ENCODE measurements around the gene C12orf60. TPM values are rescaled to one million over a fixed set of nuclear protein-coding genes. Genes with fewer than 3 reads are reported as not detected.
"Not testable (repeated sequence)": the region's sequence is repeated elsewhere in the genome, so short reads cannot be mapped to it uniquely, and the experiment has no call there.

Gene C12orf60, protein sequence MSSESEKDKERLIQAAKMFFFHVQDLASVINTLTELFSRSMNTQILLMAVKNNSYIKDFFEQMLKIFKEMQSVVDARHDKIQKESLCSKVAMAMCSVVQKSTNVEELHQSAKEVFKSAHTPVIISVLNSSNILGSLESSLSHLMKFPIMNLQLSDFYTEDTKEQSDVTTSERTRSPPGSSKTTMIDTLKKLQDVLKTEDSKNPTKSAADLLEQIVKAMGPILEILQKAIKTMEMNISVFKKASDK
- 1 to 10 TPM in 9 of 12 donors, under 1 TPM in 1, not detected in 2; 0.87 to 2.3 (median 1.3) TPM for polyA plus RNA-seq (ENCODE audit: insufficient read length in 12 of 12)
- long read RNA-seq, donor 1, partial matches to known transcripts = 15 of 241 reads
- long read RNA-seq, donor 1, other reads (novel, unspliced or antisense) = 226 of 241 reads
- long read RNA-seq, donor 2, partial matches to known transcripts = 729 of 783 reads
- long read RNA-seq, donor 2, other reads (novel, unspliced or antisense) = 52 of 783 reads
- long read RNA-seq, donor 3, partial matches to known transcripts = 0 of 1 reads
- long read RNA-seq, donor 3, other reads (novel, unspliced or antisense) = 0 of 1 reads
- long read RNA-seq, donor 4 = 0 reads
- long read RNA-seq, donor 5 = 0 reads
- long read RNA-seq, donor 6 = 0 reads
- long read RNA-seq, donor 7, partial matches to known transcripts = 0 of 1 reads
- long read RNA-seq, donor 7, other reads (novel, unspliced or antisense) = 0 of 1 reads
- long read RNA-seq, donor 8, partial matches to known transcripts = 0 of 1 reads
- long read RNA-seq, donor 8, other reads (novel, unspliced or antisense) = 0 of 1 reads
- long read RNA-seq, donor 9 = 0 reads
- long read RNA-seq, donor 10 = 0 reads
- long read RNA-seq, donor 11, partial matches to known transcripts = 442 of 479 reads
- long read RNA-seq, donor 11, other reads (novel, unspliced or antisense) = 36 of 479 reads

DNA sequence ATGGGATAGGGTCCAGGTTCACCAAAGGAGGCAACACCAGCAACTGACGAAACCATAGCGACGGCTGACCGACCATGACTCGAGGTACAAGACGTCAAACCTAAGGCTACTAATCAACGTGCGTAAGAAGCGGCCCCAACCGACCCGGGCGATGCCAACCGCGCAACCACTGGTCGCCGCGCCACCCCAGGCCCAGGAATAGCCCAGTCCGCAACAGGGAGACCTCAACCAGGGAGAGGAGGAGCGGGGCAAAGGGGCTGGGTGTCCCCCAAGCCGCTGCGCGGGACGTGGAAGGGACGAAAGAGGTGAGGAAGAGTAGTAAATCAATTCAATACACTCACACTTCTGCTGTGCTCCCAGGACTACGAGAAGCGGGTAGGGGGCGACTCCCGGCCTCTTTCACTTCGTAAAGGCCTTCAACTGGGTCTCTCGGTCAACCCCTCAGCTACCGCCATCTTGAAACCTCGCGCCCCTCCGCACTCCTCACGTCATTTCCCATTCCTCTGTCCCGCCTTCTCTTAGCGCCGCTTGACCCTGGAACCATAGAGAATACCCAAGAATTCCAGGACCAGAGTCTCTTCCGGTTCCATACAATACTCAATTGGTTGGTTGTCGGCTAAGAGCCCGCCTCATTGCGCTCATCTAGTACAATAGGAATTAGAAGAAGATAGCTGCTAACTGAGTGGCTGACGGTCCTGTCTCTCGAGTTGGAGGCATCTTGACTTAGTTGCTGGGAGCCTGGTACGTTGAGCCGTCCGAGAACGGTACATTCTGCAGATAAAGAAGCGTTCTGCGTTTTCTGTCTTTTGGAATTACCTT is at the start of gene C12orf60, which contains the start of gene WBP11:
C12orf60 (plus strand) TSS at position 660 of the 819 bp plus-strand sequence. CDS start 19,266 bp downstream, outside the sequence.
WBP11 (minus strand) TSS at position 468 of the 819 bp plus-strand sequence. CDS start 2,095 bp downstream, outside the sequence.
- peak; percentile 97 for DNase-seq

DNA sequence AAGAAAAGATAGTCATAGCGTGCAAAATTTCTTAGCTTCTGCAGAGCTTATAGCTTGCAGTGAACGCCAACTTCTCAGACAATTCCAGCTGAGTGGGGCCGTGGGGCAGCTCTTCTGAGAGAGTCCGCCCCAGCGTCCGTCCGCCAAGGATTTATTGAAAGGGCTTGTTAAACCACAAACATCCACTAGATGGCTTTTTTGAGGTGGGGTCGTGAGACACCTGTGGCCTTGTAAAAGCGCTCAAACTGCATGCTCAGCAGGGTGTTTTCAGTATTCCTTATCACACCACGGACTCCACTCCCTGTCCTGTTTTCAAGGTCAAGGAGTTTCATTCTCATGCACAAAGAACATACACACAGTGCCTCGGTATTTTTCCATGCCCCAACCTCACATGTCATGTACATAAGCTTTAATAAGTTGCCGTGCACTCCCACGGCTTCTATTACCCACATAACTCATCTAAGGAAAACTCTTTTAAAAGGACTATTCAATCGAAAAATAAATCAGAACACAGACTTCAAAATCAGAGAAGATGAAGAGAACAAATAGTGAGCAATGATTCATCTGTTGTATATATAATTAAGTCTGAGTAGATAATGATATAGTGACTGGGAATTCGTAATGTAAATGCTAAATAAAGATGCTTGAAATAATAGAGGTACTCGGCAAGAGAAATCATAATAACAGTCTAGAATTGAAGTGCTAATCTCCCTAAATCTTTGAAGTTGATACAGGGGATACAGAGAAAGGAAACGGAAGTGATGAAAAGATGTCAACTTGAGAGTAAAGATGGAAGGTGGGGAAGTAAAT is 46.9 kb upstream of the C12orf60 start:
- DNase-seq = peak; percentile 11

DNA sequence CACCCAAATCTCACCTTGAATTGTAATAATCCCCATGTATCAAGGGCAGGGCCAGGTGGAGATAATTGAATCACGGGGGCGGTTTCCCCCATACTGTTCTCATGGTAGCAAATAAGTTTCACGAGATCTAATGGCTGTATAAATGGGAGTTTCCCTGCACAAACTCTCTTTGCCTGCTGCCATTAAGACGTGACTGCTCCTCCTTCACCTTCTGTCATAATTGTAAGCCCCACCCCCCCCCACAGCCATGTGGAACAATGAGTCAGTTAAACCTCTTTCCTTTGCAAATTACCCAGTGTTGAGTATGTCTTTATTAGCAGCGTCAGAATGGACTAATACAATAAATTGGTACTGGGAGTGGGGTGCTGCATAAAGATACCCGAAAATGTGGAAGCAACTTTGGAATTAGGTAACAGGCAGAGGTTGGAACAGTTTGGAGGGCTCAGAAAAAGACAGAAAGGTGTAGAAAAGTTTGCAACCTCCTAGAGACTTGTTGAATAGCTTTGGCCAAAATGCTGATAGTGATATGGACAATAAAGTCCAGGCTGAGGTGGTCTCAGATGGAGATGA is 43.7 kb upstream of the C12orf60 start:
- DNase-seq = not testable (repeated sequence)

DNA sequence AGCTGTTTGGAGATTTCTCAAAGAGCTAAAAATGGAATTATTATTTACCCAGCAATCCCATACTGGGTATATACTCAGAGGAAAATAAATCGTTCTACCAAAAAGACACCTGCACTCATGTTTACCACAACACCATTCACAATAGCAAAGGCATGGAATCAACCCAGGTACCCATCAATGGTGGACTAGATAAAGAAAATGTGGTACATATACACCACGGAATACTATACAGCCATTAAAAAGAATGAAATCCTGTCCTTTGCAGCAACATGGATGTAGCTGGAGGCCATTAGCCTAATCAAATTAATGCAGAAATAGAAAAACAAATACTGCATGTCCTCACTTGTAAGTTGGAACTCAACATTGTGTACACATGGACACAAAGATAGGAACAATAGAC is 38.1 kb upstream of the C12orf60 start:
- no peak for DNase-seq

DNA sequence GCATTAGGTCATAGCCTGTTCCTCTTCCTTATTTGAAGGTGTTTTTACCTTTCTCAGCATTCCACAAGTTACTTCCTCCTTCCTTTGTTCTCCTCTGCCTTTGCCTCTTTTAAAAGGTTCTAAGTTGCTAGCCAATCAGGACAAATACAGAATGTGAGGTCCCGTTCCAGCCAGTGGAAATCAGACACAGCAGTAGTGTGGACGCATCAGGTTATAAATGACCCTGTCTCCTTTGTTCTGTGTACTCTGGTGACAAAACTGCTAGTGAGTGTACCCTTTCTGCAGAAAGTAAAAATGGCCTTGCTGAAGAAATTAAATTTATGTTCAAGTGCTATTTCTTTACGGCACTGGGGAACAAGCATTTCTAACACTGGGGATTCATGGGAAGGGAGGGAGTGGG is 37.5 kb upstream of the C12orf60 start:
- not testable (repeated sequence) for DNase-seq

DNA sequence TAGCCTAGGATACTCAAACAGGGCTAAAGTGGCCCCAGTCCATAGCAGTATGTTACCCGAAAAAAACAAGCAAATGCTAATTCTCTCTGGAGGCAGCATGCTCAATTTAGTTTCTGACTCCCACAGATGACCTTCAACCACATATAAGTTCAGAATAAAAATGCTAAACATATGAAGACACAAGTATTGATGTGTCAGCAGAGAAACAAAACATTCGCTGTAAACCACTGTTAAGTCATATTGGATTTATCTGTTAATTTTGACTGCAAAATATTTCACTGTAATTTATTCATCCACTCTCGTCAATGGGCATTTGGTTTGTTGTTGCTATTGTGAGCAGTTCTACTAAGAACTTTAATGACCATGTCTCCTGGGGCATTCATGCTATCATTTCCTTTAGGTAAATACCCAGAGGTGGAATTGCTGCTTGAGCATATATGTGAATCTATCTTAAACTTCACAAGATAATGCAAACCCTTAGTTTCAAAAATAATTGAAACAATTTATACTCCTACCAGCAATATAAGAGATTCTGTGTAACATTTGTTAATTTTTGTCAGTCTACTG is 36.7 kb upstream of the C12orf60 start:
- no peak for DNase-seq

DNA sequence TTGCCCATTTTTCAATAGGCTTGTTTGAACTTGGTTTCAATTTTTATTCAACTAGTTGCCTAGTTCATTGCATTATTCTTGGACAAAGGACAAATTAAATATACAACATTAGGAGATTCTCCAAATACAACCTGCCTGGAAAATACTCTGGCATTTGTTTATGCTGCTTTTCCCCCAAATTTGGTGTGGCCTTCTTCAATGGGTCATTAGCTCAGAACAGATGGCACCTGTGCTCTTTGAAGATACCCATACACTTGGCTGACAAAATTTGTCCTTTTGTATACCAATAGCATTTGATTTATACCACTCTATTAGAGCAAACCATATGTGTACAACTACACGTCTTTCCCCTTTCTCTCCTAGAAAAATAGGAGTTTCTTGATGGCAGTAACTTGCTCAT is 35.9 kb upstream of the C12orf60 start:
- DNase-seq = no peak

DNA sequence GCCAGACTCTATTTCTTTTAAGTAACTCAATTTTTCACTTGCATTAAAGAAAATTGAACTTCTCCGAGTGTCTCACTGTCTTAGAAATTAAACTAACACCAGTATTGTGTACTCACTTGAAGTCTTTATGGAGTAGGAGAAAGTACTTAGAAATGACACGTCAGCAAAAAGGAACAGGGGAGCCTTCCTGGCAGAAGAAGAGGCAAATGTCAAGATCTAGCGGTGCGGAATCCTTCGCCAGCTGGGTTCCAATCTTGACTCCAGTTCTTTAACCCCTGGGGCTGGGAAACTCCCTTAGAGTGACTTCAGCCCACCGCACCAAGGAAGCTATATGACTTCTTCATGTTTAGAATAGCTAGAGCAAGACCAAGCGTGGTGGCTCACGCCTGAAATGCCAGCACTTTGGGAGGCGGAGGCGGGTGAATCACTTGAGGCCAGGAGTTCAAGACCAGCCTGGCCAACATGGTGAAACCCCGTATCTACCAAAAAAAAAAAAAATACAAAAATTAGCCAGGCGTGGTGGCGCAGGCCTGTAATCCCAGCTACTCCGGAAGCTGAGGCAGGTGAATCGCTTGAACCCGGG is 34.6 kb upstream of the C12orf60 start:
- DNase-seq = peak; percentile 21

DNA sequence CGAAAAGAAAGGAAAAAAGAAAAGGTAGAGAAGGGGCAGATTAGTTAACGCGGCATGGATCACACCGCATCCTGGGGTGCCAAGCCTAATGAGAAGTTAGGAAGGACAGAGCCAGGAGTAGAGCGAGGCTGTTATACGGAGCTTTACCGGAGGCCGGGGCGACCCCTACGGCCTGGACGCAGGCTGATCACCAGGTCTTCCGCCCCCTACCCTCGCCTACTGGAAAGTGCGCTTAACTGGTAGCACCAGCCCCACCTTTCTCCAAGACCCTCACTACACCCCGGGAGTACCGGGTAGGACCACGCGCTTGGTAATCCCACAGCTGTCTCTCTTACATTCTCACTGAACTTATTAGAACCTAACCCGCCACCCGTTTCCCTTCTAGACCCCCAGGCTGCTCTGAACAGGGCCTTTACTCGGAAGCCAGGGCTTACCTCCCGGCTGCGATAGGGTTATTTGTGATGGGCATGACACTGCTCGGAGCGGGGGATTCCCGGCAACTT is 34.0 kb upstream of the C12orf60 start:
- DNase-seq = peak; percentile 48

DNA sequence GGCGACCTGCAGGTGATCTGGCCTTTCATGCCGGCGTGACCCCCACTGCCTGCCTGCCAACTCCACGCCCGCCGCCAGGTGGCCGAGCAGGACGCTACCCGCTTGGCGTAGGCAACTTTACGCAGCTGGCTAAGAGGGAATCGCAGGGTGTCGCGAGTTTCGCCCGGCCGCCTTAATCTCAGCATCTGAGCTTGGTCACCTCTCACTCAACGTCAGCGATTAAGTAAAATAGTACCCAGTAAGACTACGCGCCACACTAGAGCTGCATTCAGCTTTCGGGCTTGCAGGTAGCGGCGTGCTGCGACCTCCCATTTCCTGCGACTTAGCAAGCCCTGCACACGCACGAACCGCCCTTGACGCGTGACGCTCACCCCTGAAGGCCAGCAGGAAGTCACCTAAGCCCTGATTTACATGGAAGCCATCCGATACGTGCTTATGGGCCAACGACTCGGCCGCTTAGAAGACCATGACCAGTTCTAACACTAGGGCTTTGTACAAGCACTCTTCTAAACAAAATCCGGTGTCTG is 33.4 kb upstream of the C12orf60 start:
- DNase-seq = peak; percentile 82

DNA sequence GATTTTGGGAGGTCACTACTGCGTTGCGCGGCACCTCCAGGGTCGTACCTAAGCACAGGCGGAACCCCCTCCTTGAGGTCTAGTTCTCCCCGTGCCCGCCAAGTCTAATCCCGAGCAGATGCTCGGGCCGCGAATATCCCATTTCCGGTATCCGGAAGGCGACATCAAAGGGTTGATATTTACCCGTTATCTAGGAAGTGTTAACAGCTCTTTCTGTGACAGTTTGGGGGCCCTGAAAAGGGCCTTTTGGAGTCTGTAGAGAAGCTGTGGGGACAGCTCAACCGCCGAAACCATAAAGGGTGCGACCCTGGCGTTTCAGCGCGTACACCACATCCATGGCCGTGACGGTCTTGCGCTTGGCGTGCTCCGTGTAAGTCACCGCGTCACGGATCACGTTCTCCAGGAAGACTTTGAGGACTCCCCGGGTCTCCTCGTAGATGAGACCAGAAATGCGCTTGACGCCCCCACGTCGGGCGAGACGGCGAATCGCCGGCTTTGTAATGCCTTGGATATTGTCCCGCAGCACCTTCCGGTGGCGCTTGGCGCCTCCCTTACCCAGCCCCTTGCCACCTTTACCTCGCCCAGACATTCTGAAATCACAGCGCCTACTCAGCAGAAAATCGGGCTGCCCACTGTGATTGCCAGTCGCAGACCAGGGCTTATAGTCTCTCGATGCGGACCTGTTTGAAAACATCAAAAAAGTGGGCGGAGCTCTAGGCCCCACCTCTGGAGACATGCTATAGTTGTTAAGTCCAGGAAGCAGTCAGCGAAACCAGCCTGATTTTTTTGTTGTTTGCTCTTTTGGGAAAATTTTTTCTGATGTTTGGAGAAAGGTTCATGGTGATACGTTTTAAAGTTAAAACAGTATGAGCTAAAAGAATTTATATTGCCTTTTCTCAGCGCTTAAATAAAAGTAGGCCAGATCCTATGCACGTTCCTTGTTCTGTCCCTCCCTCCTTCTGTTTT is 32.7 kb upstream of the C12orf60 start:
- peak; percentile 94 for DNase-seq

DNA sequence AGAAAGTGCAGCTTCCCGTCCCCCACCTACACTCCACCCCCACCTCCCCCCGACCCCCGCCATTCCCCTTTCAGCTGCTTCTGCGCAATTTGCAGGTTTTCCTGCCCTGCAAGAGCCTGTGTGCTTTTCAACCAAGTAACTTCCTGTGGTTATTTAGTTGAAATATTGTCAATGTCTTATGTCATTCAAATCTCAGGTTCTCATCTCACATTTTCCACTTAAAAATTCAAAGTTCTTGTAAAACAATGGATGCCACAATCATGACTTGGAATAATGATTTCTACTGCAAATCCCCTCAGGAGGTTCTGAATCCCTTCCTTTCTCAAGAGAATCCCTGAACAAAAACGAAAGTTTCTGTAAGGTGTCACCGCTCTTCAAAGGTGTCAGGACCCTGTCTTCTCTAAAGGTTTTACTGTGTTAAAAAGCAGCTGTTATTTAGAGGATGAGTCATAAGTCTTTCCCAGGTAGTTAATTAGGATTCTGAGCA is 31.8 kb upstream of the C12orf60 start:
- no peak for DNase-seq

DNA sequence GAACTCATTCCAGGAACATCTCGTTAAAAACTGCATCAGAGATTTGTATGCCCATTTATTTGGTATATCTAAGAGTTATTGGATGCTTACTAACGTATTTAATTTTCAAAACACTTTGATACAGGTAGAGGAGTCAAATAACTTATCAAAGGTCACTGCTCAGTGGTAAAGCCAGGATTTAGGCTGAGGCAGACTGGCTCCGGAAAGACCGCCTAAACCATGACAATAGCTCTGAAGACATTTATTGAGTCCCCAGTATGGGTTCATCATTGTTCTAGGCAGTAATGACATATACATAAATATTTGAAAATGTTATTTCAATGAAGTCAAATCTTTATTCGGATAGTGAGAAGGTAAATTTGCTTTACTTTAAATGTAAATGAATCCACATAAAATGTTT is 30.5 kb upstream of the C12orf60 start:
- DNase-seq = no peak

DNA sequence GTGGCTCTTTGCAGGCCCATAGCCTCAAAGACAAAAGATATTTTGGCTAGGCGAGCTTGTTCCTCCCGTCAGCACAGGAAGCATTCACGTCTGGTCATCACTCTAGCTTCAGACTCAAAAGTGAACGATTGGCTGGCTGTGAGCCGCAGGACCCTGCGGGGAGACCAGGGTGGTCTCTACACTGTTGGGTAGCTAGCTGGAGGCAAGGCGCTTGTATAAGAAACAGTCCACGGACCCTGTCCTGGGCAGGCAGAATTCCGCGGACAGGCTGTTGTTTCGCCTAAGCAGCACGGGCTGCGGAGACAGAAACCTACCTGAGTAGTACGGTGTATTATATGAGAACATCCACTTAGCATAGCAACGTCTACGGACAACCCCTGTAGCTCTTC is 29.8 kb upstream of the C12orf60 start:
- no peak for DNase-seq

DNA sequence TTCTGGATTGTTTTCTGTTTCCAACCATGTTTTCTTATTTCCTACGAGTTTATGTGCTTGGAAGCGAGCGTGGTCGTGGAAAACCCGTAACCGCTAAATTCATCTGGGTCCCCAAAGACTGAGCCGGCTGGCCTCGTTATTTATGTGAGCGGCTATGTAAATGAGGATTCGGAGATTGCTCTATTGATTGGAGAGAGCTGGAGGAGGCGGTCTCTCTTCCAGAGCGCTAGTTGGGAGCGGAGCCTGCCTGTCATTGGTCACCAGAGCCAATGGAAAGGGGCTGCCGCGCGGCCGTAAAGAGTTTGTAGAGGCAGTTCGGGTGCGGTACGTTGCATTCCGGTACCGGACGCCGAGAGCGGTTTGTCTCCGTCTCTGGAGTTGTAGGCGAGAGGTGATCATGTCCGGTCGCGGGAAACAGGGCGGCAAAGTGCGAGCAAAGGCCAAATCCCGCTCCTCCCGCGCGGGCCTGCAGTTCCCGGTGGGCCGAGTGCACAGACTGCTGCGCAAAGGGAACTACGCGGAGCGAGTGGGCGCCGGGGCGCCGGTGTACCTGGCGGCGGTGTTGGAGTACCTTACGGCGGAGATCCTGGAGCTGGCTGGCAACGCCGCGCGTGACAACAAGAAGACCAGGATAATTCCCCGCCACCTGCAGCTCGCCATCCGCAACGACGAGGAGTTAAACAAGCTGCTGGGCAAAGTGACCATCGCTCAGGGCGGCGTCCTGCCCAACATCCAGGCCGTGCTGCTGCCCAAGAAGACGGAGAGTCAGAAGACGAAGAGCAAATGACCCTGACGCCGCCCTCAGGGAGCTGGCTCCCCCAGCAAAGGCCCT is 29.2 kb upstream of the C12orf60 start:
- peak; percentile 95 for DNase-seq

DNA sequence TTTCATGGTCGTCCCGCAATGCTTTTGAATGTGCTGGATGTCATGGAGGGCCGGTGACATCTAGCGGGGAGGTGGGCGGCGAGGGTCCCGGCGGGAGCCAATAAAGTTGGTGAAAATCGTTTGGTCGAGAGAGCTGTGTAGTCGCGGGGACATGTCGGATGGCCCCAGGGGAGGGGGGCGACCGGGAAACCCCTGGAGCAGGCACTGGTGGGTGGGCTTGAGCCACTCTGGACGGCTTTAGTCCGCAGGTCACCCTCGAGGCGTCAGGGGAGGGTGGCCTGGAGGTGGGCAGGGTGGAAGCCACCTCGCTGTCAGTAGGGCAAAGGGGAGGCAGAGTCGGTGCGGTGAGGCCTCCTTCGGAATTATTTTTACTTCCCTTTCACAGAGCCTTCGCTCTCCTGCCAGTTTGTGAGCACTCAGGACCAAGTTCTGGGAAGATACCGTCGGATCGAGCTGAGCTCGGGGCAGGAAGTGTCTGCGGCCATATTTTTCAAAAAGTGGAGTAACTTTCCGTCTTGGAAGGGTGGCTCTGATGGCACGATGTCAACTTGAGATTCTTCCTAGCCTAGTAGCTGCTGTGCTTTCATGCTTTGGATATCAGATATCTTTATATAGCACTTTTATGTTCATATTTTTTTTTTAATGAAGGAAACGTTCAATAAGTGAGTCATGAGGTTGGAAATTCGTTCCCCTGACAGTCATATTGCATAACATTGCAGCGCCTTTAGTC is 28.4 kb upstream of the C12orf60 start:
- peak; percentile 79 for DNase-seq

Measured in muscle of arm (tissue), 14 donors.